K562 (cell line): ENCODE measurements around the gene POR. TPM values are rescaled to one million over a fixed set of nuclear protein-coding genes. Genes with fewer than 3 reads are reported as not detected.
A peak's percentile ranks its signal among the peaks of the same experiment; 100 is the strongest.

Experiments used
- NR2C2 ChIP-seq, 2 experiments: fragments of 200-800 bp in 1 of 2; sonication (Bioruptor generic) in 1 of 2; sonication (generic) in 1 of 2; formaldehyde crosslinking in 1 of 2; IDR thresholded peaks; 2 replicates each; pipeline versions ENCODE4 v1.6.1 to v1.8.0; 2016 to 2022; ENCODE audit warnings: mild to moderate bottlenecking in 1 of 2, missing compliant biosample characterization in 1 of 2, missing genetic modification characterization in 1 of 2, missing genetic modification reagents in 1 of 2
- POLR2A ChIP-seq: fragments of 450-650 bp; conservative IDR thresholded peaks from 2 replicates; pipeline ENCODE4 v1.6.1; 2016
- TEAD2 ChIP-seq: fragments of 450-650 bp; IDR thresholded peaks from 2 replicates; pipeline ENCODE4 v1.6.1; 2016; ENCODE audit warnings: missing genetic modification characterization, control low read depth, missing compliant biosample characterization
- ZNF134 ChIP-seq: fragments of 250-450 bp; sonication (Bioruptor Pico); conservative IDR thresholded peaks from 2 replicates; pipeline ENCODE4 v1.4.0; 2020
- ZNF589 ChIP-seq: fragments of 200-800 bp; sonication (Bioruptor generic); IDR thresholded peaks from 2 replicates; pipeline ENCODE4 v1.6.1; 2016; ENCODE audit warnings: low read depth, missing genetic modification characterization, missing compliant biosample characterization
- ZNF76 ChIP-seq: fragments of 250-450 bp; sonication (Bioruptor Pico); IDR thresholded peaks from 2 replicates; pipeline ENCODE4 v1.4.0; 2020; ENCODE audit warnings: mild to moderate bottlenecking, moderate library complexity, borderline replicate concordance
- ZNF764 ChIP-seq: fragments of 250-450 bp; sonication (Bioruptor Pico); IDR thresholded peaks from 2 replicates; pipeline ENCODE4 v1.4.0; 2020; ENCODE audit warnings: low read depth, mild to moderate bottlenecking, moderate library complexity
- polyA plus RNA-seq, 8 experiments: library from polyadenylated mRNA; depleted of rRNA in 4 of 8; stranded (reverse) in 5 of 8; unstranded in 3 of 8; fragments of >200 nt; fragmentation: Nextera tagmentation in 2 of 8; fragmentation: Illumina TruSeq in 1 of 8; extraction: Ambion mirVana in 2 of 8; extraction: Trizol in 1 of 8; gene quantifications; 2 replicates each; pipeline versions ENCODE4 v1.2.1 to v1.2.3, GENCODE V29; 2011 to 2014; ENCODE audit warnings: inconsistent platforms in 1 of 8, missing spikeins in 1 of 8
- total RNA-seq, 7 experiments: library from RNA; depleted of rRNA in 6 of 7; stranded (reverse); fragments of >200 nt in 6 of 7; fragmentation: Illumina TruSeq in 2 of 7; extraction: Trizol in 2 of 7; gene quantifications; 2 replicates each; pipeline versions ENCODE4 v1.2.1 to v1.2.3, GENCODE V29; 2011 to 2021; ENCODE audit warnings: low replicate concordance in 1 of 7
- TF ChIP-seq, protein P1 (sequence below): fragments of 450-650 bp; IDR thresholded peaks from 2 replicates; pipeline ENCODE4 v1.6.1; 2016; ENCODE audit warnings: mild to moderate bottlenecking, moderate library complexity
- TF ChIP-seq, protein P2 (sequence below): fragments of 250-450 bp; sonication (Bioruptor Pico); IDR thresholded peaks from 2 replicates; pipeline ENCODE4 v1.4.0; 2020; ENCODE audit warnings: mild to moderate bottlenecking

Gene POR
- total and polyA plus RNA-seq, 9 of the 15 experiments (the other 6 are each of a cell fraction or from before 2014, with no cell fraction given) = 4.7 to 142 (median 40.8) TPM

DNA sequence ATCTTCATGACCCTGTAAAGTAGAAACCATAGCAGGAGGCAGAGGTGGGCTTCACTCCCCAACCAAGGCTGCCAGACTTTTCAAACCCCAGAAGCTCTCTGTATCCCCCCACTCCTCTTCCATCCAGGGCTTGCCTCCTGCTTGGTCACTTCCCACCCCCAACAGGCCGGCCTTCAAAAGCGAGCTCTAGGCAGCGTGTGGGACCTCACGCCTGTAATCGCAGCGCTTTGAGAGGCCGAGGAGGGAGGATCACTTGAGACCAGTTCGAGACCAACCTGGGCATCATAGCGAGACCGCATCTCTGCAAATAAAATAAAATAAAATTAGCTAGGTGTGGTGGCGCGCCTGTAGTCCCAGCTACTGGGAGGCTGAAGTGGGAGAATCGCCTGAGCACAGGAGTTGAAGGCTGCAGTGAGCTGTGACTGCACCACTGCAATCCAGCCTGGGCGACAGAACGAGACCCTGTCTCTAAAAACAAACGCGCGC, 743 bp upstream of the POR start (continued):
- TF ChIP-seq, protein P1, sequence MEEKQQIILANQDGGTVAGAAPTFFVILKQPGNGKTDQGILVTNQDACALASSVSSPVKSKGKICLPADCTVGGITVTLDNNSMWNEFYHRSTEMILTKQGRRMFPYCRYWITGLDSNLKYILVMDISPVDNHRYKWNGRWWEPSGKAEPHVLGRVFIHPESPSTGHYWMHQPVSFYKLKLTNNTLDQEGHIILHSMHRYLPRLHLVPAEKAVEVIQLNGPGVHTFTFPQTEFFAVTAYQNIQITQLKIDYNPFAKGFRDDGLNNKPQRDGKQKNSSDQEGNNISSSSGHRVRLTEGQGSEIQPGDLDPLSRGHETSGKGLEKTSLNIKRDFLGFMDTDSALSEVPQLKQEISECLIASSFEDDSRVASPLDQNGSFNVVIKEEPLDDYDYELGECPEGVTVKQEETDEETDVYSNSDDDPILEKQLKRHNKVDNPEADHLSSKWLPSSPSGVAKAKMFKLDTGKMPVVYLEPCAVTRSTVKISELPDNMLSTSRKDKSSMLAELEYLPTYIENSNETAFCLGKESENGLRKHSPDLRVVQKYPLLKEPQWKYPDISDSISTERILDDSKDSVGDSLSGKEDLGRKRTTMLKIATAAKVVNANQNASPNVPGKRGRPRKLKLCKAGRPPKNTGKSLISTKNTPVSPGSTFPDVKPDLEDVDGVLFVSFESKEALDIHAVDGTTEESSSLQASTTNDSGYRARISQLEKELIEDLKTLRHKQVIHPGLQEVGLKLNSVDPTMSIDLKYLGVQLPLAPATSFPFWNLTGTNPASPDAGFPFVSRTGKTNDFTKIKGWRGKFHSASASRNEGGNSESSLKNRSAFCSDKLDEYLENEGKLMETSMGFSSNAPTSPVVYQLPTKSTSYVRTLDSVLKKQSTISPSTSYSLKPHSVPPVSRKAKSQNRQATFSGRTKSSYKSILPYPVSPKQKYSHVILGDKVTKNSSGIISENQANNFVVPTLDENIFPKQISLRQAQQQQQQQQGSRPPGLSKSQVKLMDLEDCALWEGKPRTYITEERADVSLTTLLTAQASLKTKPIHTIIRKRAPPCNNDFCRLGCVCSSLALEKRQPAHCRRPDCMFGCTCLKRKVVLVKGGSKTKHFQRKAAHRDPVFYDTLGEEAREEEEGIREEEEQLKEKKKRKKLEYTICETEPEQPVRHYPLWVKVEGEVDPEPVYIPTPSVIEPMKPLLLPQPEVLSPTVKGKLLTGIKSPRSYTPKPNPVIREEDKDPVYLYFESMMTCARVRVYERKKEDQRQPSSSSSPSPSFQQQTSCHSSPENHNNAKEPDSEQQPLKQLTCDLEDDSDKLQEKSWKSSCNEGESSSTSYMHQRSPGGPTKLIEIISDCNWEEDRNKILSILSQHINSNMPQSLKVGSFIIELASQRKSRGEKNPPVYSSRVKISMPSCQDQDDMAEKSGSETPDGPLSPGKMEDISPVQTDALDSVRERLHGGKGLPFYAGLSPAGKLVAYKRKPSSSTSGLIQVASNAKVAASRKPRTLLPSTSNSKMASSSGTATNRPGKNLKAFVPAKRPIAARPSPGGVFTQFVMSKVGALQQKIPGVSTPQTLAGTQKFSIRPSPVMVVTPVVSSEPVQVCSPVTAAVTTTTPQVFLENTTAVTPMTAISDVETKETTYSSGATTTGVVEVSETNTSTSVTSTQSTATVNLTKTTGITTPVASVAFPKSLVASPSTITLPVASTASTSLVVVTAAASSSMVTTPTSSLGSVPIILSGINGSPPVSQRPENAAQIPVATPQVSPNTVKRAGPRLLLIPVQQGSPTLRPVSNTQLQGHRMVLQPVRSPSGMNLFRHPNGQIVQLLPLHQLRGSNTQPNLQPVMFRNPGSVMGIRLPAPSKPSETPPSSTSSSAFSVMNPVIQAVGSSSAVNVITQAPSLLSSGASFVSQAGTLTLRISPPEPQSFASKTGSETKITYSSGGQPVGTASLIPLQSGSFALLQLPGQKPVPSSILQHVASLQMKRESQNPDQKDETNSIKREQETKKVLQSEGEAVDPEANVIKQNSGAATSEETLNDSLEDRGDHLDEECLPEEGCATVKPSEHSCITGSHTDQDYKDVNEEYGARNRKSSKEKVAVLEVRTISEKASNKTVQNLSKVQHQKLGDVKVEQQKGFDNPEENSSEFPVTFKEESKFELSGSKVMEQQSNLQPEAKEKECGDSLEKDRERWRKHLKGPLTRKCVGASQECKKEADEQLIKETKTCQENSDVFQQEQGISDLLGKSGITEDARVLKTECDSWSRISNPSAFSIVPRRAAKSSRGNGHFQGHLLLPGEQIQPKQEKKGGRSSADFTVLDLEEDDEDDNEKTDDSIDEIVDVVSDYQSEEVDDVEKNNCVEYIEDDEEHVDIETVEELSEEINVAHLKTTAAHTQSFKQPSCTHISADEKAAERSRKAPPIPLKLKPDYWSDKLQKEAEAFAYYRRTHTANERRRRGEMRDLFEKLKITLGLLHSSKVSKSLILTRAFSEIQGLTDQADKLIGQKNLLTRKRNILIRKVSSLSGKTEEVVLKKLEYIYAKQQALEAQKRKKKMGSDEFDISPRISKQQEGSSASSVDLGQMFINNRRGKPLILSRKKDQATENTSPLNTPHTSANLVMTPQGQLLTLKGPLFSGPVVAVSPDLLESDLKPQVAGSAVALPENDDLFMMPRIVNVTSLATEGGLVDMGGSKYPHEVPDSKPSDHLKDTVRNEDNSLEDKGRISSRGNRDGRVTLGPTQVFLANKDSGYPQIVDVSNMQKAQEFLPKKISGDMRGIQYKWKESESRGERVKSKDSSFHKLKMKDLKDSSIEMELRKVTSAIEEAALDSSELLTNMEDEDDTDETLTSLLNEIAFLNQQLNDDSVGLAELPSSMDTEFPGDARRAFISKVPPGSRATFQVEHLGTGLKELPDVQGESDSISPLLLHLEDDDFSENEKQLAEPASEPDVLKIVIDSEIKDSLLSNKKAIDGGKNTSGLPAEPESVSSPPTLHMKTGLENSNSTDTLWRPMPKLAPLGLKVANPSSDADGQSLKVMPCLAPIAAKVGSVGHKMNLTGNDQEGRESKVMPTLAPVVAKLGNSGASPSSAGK = peak; percentile 84
- TF ChIP-seq TEAD2 (tag) (no peak), ZNF134 (CRISPR knock-in tag) (peak; percentile 52), NR2C2 (CRISPR knock-in tag; IDR thresholded peaks at IDR 0.05) (0 out of 2 replicates have a peak, but pooled peaks have one; percentile 18), NR2C2 (tag; IDR thresholded peaks at IDR 0.05) (no peak), POLR2A (no peak), ZNF589 (CRISPR knock-in tag) (no peak), ZNF764 (no peak), ZNF76 (CRISPR knock-in tag) (no peak)
- TF ChIP-seq, protein P2, sequence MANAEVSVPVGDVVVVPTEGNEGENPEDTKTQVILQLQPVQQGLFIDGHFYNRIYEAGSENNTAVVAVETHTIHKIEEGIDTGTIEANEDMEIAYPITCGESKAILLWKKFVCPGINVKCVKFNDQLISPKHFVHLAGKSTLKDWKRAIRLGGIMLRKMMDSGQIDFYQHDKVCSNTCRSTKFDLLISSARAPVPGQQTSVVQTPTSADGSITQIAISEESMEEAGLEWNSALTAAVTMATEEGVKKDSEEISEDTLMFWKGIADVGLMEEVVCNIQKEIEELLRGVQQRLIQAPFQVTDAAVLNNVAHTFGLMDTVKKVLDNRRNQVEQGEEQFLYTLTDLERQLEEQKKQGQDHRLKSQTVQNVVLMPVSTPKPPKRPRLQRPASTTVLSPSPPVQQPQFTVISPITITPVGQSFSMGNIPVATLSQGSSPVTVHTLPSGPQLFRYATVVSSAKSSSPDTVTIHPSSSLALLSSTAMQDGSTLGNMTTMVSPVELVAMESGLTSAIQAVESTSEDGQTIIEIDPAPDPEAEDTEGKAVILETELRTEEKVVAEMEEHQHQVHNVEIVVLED (CRISPR knock-in tag) = peak; percentile 11; the same call in 1 of the 2 replicates
